ENCODE results near the gene ARHGAP8.

DNA sequence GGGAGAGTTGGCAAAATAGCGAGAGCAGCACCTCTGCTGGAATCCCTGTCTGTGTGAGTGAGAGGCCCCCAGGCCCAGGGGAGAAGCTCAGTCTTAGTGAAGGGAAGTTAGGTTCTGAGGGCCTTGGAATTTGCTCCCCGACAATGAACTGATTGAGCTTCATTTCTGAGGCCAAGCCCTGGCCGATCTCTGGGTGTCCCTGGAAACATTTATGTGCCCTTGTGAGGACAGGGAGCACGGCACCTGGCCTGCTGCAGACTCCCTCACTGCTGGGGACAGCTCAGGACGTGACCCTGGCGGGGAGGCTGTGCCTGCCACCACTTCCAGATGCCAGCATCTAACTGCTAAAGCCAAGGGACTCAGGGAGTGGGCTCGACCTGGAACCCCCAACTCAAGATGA lies 52.0 kb downstream of the ARHGAP8 start:
- TF ChIP-seq CTCF (conservative IDR thresholded peaks at IDR 0.05 in 1 of 2, IDR thresholded peaks at IDR 0.05 in 1 of 2; ENCODE audit: extremely low read depth in 1 of 2, insufficient read depth in 1 of 2, low read depth in 1 of 2, low read length in 2 of 2) (no peak), EZH2 (IDR thresholded peaks at IDR 0.05; ENCODE audit: borderline replicate concordance, low read length) (no peak)

Measured in mammary epithelial cell (primary cell).